HG02943 (cell line): Measurements from ENCODE around the gene PRICKLE4.
"Not testable (repeated sequence)": the region's sequence is repeated elsewhere in the genome, so short reads cannot be mapped to it uniquely, and the experiment has no call there.

Source experiments
- ATAC-seq: cut with Tn5 transposase; IDR thresholded peaks from one replicate; pipeline ENCODE4 v1.9.1; 2021; ENCODE audit warnings: mild to moderate bottlenecking, low read depth, moderate library complexity; ENCODE audit not compliant: unreplicated experiment

PRICKLE4 gene

DNA sequence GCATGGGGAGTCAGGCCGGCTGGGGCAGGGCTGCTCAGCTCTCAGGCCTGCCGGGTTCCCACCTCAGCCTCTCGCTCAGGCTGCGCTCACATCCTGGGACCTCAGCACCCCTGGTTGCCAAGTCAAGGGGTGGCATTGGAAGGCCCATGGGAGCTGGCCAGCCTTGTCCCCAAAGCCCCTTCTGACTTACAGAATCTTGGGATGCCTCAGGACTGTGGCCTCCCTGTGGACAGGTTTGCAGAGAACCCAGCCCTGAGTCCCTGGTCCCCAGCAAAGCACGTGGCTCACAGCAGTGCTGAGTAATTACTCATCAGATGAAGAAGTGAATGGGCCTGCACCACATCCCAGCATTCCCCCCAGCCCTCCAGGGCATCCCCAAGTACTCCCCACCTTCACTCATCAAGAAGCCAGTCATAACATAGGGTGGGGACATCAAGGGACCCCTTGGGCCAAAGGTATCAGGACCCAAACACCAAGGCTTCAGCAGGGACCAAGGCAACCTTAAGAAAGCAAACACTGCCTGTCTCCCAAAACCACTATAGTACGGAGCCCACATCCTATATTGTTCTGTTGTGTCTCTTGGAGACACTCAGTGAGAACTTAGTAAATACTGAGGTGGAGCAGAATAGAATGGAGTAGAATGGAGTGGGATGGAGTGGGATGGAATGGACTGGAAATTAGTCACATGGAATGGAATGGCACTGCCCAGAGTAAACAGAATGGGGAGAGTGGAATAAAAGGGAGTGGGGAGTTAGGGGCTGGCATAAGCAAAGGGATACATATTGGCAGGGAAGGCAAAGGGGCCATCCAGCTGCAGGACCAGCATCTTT lies 37.0 kb upstream of the PRICKLE4 start:
- ATAC-seq: no peak

DNA sequence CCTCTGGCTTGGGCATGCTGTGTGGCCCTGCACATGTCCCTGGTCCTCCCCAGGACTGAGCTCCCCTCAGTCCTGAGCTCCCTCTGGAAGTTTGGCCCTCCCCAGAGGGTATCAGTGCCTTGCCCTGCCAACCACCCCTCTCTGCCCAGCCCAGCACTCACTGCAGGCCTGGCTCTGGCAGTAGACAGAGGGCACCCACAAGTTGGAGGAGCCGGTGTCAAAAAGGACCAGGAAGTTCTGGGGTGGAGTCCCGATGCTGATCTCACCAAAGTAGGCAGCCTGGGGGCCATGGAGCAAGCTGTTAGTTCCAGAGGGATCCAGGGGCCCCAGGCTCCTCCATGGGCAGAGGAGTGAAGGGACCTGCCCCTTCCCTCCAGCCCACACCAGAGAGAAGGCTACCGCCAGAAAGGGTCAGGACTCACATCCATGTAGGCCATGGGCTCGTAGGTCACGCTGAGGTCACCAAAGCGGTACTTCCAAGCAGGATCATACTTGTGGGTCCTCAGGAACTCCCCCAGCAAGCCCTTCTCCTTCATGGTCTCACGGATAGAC lies 36.3 kb upstream of the PRICKLE4 start:
- ATAC-seq: no peak

DNA sequence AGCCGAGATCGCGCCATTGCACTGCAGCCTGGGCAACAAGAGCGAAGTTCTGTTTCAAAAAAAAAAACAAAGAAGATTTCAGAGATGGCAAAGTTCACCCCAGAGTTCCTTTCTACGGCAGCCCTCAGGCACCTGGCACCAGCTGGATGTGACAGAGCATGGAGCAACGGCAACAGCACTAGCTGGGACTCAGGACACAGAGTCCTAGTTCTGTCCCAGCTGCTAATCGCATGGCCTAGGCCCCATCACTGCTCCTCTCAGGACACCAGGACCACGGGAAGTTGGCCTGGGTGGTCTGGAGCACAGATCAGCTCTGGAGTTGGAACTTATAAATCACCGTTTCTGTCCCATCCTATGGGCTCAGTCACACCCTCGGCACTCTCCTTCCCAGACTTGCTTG lies 34.5 kb upstream of the PRICKLE4 start:
- ATAC-seq: no peak

DNA sequence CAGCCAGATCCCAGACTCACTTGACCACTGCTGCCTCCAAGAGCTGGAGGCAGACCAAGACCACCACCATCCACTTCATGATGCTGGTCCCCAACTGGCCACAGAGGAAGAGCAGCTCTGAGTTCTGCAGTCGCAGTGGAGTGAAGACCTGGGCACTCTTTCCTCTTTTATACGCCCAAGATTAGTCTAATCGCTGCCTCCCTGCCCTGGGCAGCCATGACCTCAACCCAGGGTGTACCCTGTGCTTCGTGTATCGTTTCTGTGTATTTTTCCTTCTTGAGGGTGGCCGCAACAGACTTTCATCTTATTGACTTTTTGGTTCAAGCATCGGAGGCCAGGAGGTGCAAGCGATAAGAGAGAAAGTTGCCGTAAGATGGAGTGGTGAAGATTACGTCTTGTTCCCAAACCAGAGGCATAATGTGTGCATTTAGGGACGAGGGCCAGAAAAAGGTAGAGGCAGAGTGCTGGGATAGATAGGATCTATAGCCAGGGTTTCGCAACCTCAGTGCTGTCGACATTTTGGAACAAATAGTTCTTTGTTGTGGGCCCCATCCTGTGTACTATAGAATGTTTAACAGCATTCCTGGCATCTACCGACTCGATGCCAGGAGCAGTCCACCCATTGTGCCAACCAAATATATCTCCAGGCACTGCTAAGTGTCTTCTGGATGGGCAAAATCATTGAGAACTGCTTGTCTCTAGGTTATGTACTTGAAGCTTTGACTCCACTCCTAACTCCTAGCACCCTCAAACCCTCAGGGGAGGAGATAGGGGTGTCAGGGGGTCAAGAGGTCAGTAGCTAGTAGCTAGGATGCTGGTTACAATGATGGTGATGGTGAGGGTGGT lies 33.1 kb upstream of the PRICKLE4 start, which contains the start of gene PGC:
Gene PGC, minus strand, starts transcription at position 142 of the 846 bp plus-strand sequence. Its CDS starts 63 bp downstream, at position 79.
- no peak for ATAC-seq

DNA sequence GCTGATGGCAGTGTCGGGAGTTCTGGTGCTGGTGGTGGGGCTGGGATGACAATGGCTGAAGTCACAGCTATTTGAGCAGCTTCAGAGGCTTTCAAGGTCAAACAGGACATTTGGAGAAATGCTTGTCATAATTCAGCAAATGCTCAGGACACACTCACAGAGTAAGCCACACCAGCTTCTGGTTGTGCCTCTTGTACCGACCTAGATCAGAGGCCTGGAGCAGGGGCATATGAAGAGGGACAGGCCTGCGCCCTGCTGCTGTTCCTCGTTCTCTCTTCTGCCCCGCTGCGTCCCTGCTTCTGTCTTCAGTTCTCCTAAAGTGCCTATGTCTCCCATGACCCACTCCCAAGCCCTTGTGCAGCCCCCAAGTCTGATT lies 32.5 kb upstream of the PRICKLE4 start:
- ATAC-seq: no peak

DNA sequence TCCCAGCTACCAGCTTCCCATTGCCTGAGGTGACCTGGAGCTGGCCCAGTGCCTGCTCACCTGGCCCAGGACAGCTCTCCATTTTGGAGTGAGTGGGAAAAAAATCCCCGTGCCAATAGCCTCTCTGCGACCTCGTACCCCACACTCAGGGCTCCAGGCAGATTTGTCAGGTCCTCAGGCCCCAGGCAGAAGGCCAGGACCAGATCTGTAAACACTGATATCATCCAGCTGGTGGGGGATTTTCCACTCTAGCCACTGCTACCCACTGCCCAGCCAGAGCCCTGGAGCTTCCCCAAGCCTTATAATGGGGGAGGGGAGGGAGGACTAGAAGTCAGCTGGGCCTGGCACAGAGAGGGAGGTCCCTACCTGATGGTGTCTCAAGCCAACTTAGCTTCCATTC lies 32.0 kb upstream of the PRICKLE4 start:
- ATAC-seq: no peak

DNA sequence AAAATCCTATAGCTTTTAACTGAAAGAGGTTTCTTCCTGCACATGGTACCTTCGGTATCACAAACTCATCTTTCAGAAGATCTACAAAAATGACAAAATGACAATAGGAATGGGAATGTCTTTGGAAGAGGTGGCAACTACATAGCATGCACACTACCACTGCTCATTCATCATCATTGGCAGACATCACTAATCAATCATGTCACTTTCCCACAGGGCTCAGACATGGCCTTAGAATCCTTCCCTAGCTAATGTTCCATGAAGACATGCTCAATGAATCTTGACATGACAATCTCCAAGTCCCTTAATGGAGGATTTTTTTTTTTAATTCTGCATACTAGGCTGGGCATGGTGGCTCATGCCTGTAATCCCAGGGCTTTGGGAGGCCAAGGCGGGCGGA lies 30.2 kb upstream of the PRICKLE4 start:
- no peak for ATAC-seq

DNA sequence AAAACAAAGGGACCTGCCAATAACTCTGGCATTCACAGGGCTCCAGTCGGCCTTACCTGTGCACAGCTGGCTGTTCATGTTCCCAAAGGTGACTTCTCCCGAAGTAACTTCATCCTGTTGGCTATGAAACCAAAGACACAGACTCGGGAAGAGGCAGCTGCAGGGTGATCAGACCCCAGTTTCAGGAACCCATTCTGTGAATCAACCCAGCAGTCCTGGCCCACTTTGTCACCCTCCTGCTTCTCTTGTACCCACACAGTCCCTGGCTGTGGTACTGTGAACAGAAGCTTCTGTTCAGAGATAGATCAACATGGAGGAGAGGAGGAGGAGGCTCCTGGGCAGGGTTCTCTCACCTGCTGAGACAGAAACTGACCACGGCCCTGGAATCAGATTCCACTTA lies 24.7 kb upstream of the PRICKLE4 start:
- ATAC-seq: no peak

DNA sequence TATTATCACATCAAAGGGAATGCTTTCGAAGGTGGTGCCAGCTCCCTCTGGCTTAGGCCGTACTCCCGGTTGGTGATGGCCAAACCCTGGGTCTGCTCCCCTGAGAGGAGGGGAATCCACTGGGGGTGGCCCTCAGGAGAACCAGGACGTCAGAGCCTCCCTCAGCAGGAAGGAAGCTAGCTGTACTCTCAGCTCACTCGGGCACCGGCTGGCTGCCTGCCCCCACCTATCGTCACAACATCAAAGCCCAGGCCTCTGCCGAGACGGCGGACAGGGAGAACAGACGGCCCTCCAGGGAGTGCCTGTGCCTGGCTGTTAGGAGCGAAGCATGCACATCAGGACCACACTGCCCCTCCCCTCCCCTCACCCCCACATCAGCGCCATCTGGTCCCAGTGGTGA lies 24.2 kb upstream of the PRICKLE4 start:
- no peak for ATAC-seq

DNA sequence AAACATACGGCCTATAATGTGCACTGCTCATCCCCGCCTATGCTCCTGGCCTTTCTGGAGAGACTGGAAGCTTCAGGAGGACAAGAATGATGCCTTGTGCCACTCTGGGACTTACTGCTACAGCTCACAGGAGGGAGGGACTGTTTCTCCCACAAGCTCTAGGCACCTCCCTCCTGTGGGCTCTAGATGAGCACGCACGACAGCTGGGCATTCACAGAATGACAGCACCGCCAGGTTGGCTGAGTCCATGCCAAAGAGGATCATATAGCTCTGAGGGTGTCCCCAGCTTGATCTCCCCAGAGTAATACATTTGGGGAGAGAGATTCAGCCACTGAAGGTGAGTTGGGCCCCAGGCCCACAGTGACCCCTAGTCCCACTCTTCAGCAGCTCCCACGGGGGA lies 23.3 kb upstream of the PRICKLE4 start:
- ATAC-seq: no peak

DNA sequence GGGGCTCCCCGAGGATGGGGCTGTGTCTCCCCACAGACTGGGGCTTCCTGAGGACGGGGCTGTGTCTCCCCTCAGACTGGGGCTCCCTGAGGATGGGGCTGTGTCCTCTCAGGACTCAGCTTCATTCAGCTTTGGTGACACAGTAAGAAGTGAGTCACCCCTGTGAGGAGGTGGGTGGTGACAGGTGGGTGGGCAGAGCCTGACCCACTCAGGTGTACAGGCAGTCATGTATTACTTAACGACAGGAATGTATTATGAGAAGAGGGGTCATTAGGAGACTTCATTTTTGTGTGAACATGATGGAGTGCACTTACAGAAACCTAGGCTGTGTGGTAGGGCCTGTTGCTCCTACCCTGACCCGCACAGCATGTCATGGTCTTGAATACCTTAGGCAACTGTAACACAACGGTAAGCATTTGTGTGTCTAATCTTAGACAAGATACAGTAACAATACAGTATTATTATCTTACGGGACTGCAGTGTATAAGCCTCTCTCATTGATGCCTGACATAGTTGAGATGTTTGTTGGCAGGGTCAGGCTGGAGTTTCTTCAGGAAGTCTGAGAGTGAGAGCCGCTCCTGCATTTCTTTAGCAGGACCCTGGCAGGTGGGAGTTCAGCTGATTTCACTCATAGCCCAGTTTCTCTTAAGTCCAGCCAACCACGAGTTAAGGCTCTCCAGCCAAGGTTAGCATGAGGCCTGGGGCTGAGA lies 22.5 kb upstream of the PRICKLE4 start:
- ATAC-seq: no peak

DNA sequence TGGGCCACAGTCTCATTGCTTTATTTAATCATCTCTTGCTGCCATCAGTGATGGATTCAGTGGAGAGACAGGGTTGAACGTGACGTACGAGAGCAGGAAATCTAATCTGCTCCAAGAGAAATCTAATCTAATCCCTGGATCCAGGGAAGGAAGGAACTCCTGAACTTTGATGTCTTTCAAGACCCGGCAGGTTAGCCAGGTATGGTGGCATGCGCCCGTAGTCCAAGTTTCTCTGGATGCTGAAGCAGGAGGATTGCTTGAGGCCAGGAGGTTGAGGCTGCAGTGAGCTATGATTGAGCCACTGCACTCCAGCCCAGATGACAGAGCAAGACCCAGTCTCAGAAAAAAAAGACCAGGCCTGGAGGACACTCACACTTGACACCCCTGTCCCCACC lies 21.9 kb upstream of the PRICKLE4 start:
- ATAC-seq: no peak

DNA sequence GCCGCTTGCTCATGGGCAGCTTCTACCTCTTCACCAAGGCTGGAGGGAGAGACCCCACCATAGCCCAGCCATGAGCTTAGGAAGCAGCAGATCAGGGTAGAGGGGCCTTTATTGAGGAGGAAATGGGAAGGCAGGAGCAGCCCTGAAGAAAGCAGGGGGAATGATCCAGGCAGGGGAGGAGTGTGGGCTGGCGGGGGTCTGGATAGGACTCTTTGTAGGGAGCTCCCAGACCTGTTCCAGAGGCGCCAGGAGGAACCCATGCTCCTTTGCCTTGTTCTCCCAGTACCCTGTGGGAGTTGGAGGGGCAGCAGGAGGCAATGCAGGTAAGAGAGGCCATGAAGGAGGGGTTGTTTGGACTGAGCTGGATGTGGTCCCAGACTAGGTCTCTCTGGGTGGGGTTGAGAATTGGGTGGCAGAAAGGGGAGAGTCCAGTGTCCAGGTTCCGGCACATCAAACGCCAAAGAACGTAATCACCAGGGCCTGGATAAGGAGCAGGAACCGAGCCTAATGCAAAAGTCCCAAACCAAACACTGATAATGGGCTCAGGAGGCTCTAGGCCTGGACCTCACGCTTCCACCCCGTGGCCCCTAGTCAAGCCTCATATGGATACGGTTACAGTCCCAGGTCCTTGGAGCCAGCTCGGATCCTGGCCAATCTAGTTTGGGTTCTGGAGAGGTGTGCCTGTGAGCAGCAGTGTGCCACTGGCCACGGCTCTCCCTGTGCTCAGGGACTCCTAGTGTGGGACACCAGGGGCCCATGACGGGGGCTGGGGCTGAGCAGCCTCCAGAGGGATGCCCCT lies 21.3 kb upstream of the PRICKLE4 start:
- no peak for ATAC-seq

DNA sequence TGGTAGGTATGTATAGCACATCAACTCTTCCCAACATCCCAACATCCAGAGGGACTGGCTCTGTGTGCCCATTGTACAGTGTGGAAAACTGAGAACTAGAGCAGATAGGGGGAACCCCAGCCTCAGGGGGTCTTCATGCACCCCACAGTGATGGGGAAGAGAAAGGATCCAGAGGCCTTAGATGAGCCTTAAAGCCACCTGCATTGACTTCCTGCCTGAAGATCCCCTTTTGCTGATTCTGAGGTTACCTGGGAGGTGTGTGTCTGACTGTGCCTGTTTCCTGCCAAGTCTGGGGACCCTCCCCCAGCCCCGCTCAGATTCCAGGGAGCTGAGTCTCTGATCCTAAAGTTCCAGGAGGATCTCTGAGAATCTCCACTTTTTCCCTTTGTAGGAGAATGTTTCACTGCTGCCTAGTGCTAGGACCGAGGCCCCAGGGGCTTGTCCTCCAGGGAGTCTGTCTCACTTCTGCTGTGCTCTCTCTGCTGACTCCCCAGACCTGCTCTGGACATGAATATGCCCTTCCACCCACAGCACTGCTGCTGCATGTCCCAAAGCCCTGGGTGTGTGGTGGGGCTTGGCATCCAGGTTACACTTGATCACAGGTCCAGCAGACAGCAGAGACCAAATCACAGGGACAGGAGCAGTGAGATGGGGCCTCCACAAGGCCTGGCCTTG lies 20.5 kb upstream of the PRICKLE4 start:
- no peak for ATAC-seq

DNA sequence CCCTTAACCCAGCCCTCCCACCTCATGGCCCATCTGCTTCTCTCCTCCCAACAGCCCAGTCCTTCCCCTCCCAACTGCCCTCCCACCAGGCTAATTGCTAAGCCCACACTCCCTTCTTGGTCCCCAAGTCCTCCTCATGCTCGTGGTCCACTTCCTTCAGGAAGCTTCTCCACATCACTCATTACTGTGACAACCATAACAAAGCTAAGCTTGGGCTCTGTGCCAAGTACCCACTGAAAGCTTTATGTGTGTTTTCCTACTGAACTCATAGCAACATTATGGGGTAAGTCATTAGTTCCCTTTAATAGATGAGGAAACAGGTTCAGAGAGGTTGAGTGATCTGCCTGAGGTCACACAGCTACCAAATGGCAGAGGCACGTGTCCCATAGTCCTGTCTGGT lies 17.1 kb upstream of the PRICKLE4 start:
- no peak for ATAC-seq

DNA sequence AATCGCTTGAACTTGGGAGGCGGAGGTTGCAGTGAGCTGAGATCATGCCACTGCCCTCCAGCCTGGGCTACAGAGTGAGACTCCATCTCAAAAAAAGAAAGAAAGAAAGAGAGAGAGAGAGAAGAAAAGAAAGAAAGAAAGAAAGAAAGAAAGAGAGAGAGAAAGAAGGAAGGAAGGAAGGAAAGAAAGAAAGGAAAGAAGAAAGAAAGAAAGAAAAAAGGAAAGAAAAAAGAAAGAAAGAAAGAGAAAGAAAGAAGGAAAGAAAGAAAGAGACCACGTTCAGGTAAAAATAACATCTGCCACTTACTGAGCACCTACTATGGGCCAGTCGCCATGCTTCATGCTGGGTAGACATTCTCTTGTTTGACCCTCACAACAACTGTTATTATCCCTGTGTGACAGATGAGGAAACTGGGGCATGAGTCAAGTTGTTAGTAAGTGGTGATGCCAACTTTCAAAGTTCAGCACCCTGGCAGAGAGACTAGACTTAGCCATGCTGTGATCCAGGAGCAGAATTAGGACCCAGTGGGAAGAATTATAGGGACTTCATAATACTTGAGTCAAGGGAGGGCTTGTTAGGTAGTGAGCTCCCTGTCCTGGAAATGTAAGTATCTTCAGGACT lies 14.4 kb upstream of the PRICKLE4 start:
- not testable (repeated sequence) for ATAC-seq

DNA sequence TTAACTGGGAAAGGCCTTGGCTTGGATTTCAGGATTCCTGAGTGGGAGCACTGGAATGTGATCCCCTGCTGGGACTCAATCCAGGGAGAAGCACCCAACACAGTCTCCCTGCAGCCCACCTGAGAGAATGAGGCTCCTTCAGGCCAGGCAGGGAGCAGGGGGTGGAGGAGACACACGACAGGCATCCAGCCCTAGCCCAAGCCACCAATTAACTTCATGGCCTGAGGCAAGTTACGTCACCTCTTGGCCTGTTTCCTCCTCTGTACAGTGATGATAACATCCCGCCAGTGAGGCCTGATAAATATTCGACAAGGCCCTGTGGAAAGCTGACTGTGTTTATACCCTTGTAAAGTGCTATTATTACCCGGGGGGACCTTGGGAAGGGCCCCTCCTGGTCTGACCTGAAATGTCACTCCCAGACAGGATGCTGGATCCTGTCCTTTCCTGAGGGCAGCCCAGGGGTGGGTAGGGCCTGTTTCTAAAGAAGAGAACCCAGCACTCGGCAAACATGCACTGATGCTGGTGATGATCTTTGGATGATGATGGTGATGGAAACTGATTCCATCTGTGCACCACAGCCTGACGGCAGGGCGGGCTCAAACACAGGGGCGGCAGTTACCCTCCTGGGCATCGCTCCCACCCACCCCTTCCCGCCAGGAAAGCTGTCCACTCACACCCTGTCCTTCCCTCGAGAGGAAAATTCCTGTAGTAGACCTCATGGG lies 13.3 kb upstream of the PRICKLE4 start:
- ATAC-seq: no peak

DNA sequence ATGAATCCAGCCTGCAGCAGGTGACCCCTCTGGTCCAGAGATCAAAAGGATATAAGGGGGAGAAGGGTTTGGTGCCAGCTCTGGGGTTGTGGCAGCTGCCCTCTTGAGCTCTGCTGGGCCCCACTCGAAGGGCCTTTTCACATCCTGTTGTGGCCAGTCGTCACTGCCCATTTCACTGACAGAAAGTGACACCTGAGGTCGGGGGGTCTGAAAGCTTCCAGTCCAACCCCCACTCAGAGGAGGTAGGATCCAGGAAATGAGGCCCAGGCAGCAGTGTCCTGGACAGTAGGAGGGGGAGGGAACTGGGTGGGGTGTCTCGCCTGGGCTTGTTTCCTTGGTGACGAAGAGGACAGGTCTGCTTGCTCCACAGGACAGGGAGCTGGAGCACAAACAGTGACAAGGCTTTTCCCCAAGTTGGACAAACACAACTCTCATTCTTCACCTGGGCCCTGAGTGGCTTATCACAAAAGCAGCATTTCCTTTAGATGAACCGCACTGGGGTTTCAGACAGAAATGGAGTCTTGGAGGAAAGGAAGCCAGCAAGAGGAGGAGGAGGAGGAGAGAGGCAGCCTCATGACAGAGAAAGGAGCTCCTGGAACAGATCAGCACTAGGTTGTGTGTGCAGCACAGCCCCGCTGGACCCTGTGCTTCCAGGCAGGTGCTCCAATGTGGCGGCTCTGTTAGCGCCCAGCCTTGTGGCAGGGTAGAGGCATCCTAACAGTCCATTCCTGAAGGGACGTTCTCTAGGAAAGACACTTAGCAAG lies 11.9 kb upstream of the PRICKLE4 start:
- ATAC-seq: no peak
